IgD-negative memory B cell (primary cell): ENCODE data around the gene STRBP. TPM values are rescaled to one million over a fixed set of nuclear protein-coding genes. Genes with fewer than 3 reads are reported as not detected.

ENCODE experiments used
- H3K27ac Mint-ChIP-seq, 3 donors: one replicate each; pipeline ENCODE4 v1.8.0; 2020 to 2022; ENCODE audit warnings: mild to moderate bottlenecking in 3 of 3, mixed read lengths in 3 of 3, moderate library complexity in 1 of 3
- H3K27me3 Mint-ChIP-seq: one replicate; pipeline ENCODE4 v1.8.0; 2021; ENCODE audit warnings: mixed read lengths
- H3K36me3 Mint-ChIP-seq: one replicate; pipeline ENCODE4 v1.8.0; 2020; ENCODE audit warnings: mild to moderate bottlenecking, mixed read lengths
- H3K4me1 Mint-ChIP-seq, 3 donors: one replicate each; pipeline ENCODE4 v1.8.0; 2020 to 2022; ENCODE audit warnings: mixed read lengths in 3 of 3, mild to moderate bottlenecking in 1 of 3
- H3K4me3 Mint-ChIP-seq, 4 donors: one replicate each; pipeline ENCODE4 v1.8.0; 2020 to 2022; ENCODE audit warnings: mild to moderate bottlenecking in 4 of 4, mixed read lengths in 4 of 4, moderate library complexity in 3 of 4
- H3K9me3 Mint-ChIP-seq, 3 donors: one replicate each; pipeline ENCODE4 v1.8.0; 2020 to 2021; ENCODE audit warnings: mixed read lengths in 3 of 3, mild to moderate bottlenecking in 1 of 3
- polyA plus RNA-seq: library from polyadenylated mRNA; unstranded; fragments of 300-500 nt; fragmentation: Illumina TruSeq; gene quantifications from one replicate; pipeline ENCODE4 v1.2.3, GENCODE V29; 2021

Gene STRBP
- polyA plus RNA-seq, 1 donor from 2014 or later: 78.0 TPM

DNA sequence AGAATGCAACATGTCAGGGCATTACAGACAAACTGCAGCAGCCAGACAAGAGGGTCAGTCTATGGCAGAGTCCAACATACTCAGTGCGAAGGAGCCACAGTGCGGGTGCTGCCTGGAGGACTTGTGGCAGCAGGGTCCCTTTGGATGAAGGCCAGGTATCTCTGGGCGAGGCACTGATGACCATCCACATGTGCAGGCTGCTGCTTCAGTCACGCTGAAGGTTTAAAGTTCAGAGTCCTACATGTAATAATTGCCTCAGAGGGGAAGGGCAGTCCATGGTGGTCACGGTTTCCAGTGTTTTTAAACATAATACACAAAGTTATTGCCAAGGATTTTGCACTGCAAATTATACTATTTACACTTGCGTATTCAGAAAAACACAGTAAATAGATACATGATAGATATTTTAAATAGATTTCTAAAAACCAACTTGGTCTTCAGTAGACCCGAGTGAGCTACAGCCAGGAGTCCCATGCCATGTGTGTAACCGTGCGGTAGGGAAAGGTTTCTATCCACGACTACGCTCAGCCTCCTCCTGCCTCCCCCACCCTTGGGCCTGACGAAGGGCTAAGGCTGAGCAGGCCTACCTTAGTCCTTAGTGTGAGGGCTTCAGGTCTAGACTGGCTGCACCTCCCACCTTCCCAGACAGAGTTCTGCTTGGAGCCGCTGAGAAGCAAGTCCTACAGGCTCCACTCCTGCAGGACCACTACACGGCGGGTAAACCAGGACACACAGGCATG is 158.7 kb downstream of the STRBP start:
- peaks cover 0 to 5% (median 2%) of the 10 kb centered on the region in 3 donors for H3K4me1 Mint-ChIP-seq
- H3K27ac Mint-ChIP-seq: no peak overlapping the region
- H3K9me3 Mint-ChIP-seq: no peaks in the 10 kb centered on the region
- no peaks in the 10 kb centered on the region for H3K36me3 Mint-ChIP-seq
- H3K27me3 Mint-ChIP-seq: no peaks in the 10 kb centered on the region
- H3K4me3 Mint-ChIP-seq: no peak overlapping the region

DNA sequence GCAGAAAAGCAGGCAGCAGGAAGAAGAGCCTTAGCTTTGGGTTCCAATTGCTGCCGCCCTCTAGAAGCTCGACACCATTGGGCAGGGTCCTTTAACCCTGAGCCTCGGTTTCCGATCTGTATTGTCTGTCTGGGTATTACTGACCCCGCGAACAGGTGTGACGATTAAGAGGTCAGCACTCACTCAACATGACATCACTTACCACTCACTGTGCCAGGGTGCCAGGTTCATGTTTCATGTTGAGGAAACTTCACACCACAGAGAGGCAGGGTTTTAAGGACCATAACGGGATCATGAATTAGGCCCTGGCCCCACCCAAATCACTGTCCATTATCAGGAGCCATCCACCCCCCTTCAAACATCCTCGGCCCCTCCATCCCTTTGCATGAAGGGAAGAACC is 159.4 kb downstream of the STRBP start:
- Mint-ChIP-seq H3K36me3 (no peaks in the 10 kb centered on the region), H3K27me3 (no peaks in the 10 kb centered on the region), H3K9me3 (no peaks in the 10 kb centered on the region), H3K27ac (peak overlapping the region in 2 of 3 donors; percentile 44 to 76), H3K4me3 (no peak overlapping the region), H3K4me1 (peaks cover 0 to 5% (median 2%) of the 10 kb centered on the region in 3 donors)

DNA sequence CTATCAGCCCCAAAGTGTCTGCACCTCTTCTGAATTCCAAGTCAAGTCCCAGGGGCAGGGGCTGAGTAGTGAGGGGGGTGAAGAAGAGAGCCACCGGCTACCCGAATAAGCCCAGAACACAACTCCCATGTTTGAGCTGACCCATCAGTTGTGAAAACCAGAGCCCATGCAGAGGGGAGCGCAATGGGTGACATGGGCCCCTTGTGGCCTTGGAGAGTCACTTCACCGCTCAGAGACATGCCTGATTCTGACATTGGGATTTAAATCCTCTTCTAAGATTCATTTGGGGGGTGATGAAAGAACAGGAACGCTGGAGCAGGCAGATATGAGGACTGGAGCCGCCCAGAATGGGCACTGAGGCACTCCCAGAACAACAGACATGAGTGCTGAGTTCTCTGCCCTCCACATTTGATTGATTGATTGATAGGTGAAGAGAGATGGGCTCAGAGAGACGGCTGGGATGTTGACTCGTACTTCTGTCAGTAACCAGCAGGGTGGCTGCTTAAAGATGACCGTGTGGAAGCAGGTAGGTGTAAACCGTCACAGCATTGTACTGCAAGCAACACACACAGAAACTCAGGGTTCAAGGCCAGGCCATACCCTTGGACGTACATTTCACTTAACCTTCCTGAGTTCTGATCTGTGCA is 160.6 kb downstream of the STRBP start:
- no peaks in the 10 kb centered on the region for H3K9me3 Mint-ChIP-seq
- peak overlapping the region; percentile 11 to 57 (median 46) for H3K27ac Mint-ChIP-seq
- no peaks in the 10 kb centered on the region for H3K36me3 Mint-ChIP-seq

DNA sequence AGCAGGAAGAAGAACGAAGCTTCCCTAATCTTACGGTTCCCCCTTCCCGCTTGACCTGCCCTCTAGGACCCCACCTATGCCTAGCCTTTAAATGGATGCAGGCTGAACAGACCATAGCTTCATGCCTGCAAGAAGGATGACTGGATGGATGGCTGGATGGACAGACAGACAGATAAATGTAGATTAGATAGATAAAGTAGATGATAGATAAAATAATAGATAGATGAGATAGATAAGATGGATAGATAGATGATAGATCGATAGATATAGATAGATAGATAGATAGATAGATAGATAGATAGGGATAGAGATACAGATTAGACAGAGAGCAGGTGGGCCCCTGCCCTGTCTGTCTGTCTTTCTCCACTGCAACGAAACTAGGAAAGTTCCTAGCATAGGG is 162.9 kb downstream of the STRBP start:
- Mint-ChIP-seq H3K27ac (peak overlapping the region in 1 of 3 donors; percentile 78), H3K4me1 (peaks cover 0 to 4% (median 0%) of the 10 kb centered on the region in 3 donors), H3K27me3 (no peaks in the 10 kb centered on the region), H3K4me3 (no peak overlapping the region), H3K36me3 (no peaks in the 10 kb centered on the region), H3K9me3 (no peaks in the 10 kb centered on the region)

More for the DNA sequence above, 160.6 kb downstream of the STRBP start:
- Mint-ChIP-seq H3K4me1 (peaks cover 0 to 5% (median 2%) of the 10 kb centered on the region in 3 donors), H3K27me3 (no peaks in the 10 kb centered on the region), H3K4me3 (no peak overlapping the region)

DNA sequence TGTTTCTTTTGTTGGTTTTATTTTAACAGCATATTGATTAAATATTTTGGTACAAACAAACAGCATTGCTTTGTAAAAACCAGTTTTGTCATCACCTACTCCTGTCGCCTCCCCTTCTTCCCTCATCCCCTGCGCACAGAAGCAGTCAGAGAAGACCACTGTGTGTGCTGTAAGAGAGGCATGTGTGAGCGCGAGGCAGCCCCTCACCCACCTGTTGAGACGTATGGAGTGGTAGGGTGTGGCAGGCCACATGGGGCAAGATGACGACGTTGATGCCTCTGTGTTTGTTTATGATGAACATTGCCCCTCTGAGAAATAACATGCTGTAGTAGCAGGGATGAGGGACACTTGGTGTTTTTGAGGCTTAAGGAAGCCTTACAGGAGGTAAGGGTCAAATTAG is 163.6 kb downstream of the STRBP start:
- Mint-ChIP-seq H3K36me3 (no peaks in the 10 kb centered on the region), H3K9me3 (no peaks in the 10 kb centered on the region), H3K27me3 (no peaks in the 10 kb centered on the region), H3K4me3 (no peak overlapping the region), H3K4me1 (peaks cover 0 to 4% (median 0%) of the 10 kb centered on the region in 3 donors), H3K27ac (peak overlapping the region in 2 of 3 donors; percentile 42 to 78)

DNA sequence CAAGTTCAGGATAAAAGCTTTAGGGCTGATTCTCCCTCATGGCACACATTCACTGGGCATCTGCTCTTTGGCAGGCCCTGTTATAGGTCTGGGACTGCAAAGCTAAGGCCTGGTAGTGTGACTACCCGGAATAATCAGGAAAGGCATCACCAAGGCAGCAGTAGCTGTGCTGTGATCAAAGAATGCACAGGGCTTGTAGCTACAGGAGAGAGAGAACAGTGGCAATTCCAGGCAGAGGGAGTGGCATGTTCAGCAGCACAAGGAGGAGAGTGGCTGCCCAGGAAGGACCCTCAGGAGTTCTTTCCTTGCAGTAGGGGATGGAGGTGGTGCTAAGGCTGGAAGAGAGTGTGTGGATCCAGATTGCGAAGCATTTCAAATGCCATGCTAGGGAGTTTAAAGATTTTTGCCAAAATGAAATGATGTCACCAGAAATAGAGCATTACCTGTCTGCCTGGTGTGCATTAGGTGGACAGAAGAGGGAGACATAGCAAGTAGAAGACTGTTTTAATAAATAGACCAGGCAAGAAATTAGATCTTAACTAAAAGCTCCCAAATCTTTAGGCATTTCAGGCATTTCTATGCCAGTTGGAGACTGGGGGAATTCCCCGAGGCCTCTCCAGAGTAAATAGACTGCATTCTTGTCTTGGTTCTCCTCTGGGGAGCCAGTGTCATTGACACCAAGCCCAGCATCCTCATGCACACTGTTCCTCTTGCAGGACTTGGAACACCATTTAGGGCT is 165.8 kb downstream of the STRBP start:
- Mint-ChIP-seq H3K4me3 (no peak overlapping the region), H3K36me3 (peaks cover 3% of the 10 kb centered on the region), H3K9me3 (no peaks in the 10 kb centered on the region), H3K27ac (peak overlapping the region in 2 of 3 donors; percentile 56 to 80), H3K4me1 (peaks cover 0 to 4% (median 0%) of the 10 kb centered on the region in 3 donors), H3K27me3 (no peaks in the 10 kb centered on the region)

DNA sequence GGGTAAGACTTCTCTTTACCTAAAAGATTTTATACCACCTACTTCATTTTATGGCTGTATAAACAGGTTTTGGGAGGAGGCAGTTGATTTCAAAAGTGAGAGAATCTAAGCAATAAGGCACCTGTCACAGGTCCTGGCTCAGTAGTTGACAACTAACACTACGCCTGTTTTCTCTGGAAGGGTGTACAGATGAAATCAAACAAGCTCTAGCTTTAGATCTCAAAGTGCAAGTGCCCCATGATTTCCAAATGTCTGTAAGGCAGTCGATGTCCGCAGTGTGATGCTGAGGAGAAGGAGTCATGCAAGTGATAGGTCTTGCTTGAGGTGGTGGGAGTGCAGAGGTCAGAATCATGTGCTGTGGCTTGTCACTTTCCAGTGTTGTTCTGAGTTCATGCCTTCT is 168.8 kb downstream of the STRBP start:
- Mint-ChIP-seq H3K36me3 (peaks cover 8% of the 10 kb centered on the region), H3K9me3 (no peaks in the 10 kb centered on the region), H3K27ac (peak overlapping the region in 1 of 3 donors; percentile 77)

DNA sequence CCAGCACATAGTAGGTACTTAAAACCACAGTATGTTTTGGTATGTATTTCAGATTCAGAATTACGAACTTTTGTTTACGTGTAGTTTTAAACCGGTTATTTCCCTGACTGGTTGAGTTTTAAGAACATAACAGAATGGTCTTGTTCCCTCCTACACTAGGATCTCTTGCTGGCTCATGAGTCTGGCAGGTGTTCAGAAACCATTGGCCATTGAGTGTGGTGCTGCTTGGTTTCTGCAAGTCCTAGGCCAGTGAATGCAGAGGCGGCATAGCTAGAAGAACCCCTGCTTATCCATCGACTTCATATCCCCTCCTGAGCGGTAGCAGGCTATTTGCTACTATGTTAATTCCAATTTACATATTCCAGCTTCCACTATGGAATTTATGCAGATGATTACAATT is 169.3 kb downstream of the STRBP start:
- Mint-ChIP-seq H3K27ac (peak overlapping the region in 2 of 3 donors; percentile 77 to 83), H3K4me1 (peaks cover 12 to 22% (median 16%) of the 10 kb centered on the region in 3 donors), H3K4me3 (no peak overlapping the region), H3K9me3 (no peaks in the 10 kb centered on the region), H3K36me3 (peaks cover 10% of the 10 kb centered on the region), H3K27me3 (no peaks in the 10 kb centered on the region)

More for the DNA sequence above, 168.8 kb downstream of the STRBP start:
- Mint-ChIP-seq H3K4me1 (peaks cover 12 to 19% (median 14%) of the 10 kb centered on the region in 3 donors), H3K4me3 (no peak overlapping the region), H3K27me3 (no peaks in the 10 kb centered on the region)

DNA sequence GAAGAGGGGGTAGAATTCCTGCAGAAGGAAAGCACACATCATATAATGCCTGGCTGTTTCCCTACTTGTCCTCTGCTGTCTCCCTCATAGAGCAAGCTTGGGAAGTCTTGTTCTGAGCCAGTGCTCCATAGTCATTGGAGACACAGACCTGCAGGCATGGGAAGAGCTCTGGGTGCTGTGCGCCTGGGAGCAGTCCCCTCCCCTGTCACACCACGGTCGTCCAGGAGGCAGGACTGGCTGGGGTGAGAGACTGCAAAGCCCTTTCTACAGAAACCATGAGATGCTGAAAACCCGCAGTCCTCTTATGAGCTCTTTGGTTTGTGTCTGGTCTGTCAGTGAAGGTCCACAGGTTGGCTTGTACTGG is 170.3 kb downstream of the STRBP start:
- Mint-ChIP-seq H3K36me3 (peaks cover 14% of the 10 kb centered on the region), H3K4me3 (no peak overlapping the region), H3K9me3 (no peaks in the 10 kb centered on the region), H3K27me3 (no peaks in the 10 kb centered on the region), H3K4me1 (peaks cover 12 to 32% (median 25%) of the 10 kb centered on the region in 3 donors), H3K27ac (peak overlapping the region in 1 of 3 donors; percentile 71)

DNA sequence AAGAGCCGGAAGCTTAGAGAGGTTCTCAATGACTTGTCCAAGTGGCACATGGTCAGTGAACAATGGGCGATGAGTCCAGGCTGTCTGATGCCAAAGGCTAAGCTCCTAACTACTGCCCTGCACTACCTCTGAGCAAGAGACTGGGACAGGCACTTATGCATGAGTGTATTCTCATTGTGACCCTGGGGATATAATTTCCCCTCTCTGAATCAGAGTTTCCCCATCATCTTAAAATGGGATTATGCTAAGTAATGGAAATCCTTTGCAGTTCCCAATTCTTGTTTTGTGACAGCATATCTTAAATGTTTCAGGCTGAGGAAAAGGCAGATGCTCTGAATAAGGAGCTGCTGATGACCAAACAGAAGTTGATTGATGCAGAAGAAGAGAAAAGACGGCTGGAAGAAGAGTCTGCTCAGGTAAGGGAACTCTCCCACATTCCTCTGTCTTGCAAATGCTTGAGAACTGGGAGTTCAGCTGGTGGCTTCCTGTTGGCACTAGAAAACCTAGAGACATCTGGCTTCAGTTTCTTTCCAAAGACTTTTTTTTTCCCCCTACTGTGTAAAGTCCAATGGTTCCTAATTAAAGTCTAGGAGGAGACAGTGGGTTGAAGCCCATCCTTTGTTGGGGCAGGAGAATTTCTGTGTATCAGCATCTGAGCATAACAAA is 170.8 kb downstream of the STRBP start:
- Mint-ChIP-seq H3K4me3 (no peak overlapping the region), H3K36me3 (peaks cover 16% of the 10 kb centered on the region), H3K27ac (peak overlapping the region in 2 of 3 donors; percentile 55 to 78), H3K9me3 (no peaks in the 10 kb centered on the region), H3K27me3 (no peaks in the 10 kb centered on the region), H3K4me1 (peaks cover 13 to 31% (median 27%) of the 10 kb centered on the region in 3 donors)

DNA sequence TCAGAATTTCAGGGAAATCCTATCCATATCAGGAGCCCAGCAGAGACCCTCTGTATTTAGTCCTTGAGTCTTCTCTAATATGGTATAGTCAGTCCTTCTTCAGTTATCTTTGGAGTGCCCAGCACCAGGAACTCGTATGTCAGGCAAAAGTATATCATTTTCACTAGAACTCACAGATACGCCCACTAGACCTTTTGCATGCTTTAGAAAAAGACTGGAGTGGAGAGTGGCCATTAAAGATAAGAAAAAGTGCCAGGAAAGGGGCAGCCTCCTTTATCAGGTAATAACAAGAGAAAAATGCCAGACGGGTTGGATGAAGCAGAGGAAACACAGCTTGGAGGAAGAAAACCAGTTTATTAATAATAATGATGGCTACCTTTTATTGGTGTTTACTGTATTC is 171.4 kb downstream of the STRBP start:
- Mint-ChIP-seq H3K4me3 (no peak overlapping the region), H3K27me3 (no peaks in the 10 kb centered on the region), H3K27ac (peak overlapping the region in 2 of 3 donors; percentile 34 to 78), H3K36me3 (peaks cover 16% of the 10 kb centered on the region), H3K9me3 (no peaks in the 10 kb centered on the region), H3K4me1 (peaks cover 18 to 29% (median 29%) of the 10 kb centered on the region in 3 donors)

DNA sequence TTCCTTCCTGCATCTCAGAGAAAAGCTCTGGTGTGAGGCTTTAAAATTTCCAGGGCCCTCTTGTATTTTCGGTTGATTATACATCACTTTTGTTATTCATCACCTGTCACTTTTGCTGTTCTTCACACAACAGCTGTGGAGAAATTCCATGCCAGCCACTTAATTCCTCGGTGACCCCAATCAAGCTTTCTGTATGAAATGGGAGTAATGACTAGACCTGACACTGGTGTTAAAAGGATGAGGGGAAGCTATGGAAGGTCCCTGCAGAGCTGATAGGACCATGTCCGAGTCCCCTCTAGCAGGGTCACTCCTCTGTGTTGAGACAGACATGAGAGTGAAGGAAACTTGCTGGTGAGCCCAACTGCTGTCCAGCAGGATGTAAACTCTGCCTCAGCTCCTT is 175.2 kb downstream of the STRBP start:
- H3K4me3 Mint-ChIP-seq: no peak overlapping the region
- peak overlapping the region in 2 of 3 donors; percentile 7 to 57 for H3K27ac Mint-ChIP-seq
- H3K27me3 Mint-ChIP-seq: no peaks in the 10 kb centered on the region
- H3K4me1 Mint-ChIP-seq: peaks cover 50 to 62% (median 58%) of the 10 kb centered on the region in 3 donors
- no peaks in the 10 kb centered on the region for H3K9me3 Mint-ChIP-seq
- peaks cover 13% of the 10 kb centered on the region for H3K36me3 Mint-ChIP-seq

DNA sequence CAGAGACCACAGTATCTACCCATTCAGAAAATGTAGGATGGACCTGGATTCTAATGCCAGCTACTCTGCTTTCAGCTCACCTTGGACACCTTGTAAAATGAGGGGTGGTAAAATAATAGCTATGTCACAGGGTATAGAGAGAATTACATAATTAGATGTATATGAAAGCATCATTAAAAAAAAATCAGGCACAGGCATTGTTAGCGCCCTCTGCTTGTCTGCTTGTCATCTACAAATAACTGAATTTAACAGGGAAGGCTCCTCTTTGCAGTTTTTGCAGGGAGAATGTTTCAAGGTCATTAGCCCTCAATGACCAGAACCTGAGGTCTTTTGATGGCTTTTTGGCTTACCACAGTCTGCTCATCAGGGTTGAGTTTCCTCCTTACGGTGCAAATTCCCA is 176.9 kb downstream of the STRBP start:
- peaks cover 13% of the 10 kb centered on the region for H3K36me3 Mint-ChIP-seq

DNA sequence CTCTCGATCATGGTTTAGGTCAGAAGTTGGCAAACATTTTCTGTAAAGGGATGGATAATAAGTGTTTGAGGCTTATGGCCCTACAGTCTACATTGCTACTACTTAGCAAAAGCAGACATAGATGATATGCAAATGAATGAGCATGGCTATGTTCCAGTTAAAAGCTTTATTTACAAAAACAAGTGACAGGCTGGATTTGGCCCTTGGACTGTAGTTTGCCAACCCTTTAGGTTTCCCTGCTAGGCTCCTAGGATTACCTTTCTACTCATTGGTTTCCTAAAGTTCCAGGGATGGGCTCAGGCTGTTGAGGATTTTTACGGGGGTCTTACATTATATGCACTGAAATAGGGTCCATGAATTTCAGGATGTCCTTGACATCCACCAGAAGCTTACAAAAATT is 177.4 kb downstream of the STRBP start:
- Mint-ChIP-seq H3K4me1 (peaks cover 50 to 60% (median 55%) of the 10 kb centered on the region in 3 donors), H3K36me3 (peaks cover 13% of the 10 kb centered on the region)

More for the DNA sequence above, 176.9 kb downstream of the STRBP start:
- Mint-ChIP-seq H3K4me3 (peak overlapping the region in 1 of 4 donors; percentile 46), H3K4me1 (peaks cover 50 to 63% (median 58%) of the 10 kb centered on the region in 3 donors), H3K9me3 (no peaks in the 10 kb centered on the region), H3K27me3 (no peaks in the 10 kb centered on the region), H3K27ac (peak overlapping the region in 1 of 3 donors; percentile 42)

More for the DNA sequence above, 177.4 kb downstream of the STRBP start:
- Mint-ChIP-seq H3K9me3 (no peaks in the 10 kb centered on the region), H3K27me3 (peaks cover under 1% of the 10 kb centered on the region), H3K4me3 (peak overlapping the region in 2 of 4 donors; percentile 25 to 74), H3K27ac (peak overlapping the region in 1 of 3 donors; percentile 18)
